Ovary (tissue), 9 donors: ENCODE results near the gene NCKIPSD. TPM values are rescaled to one million over a fixed set of nuclear protein-coding genes. Genes with fewer than 3 reads are reported as not detected.

Experiments used
- DNase-seq, 5 donors: peaks; one replicate each; pipeline ENCODE4 v3.0.0-alpha.2; 2019 to 2020
- H3K27ac ChIP-seq, 2 donors: fragments of 200-600 bp; one replicate each; pipeline versions ENCODE4 v1.5.1 to v1.8.0; 2019 to 2022
- H3K27me3 ChIP-seq: fragments of 200-600 bp; one replicate; pipeline ENCODE4 v1.8.0; 2022
- H3K36me3 ChIP-seq: fragments of 200-600 bp; sonication (generic); one replicate; pipeline ENCODE4 v1.5.1; 2019
- H3K4me1 ChIP-seq: one replicate; pipeline ENCODE4 v1.8.1; 2013; ENCODE audit warnings: mild to moderate bottlenecking, moderate library complexity; ENCODE audit not compliant: insufficient read depth
- H3K4me3 ChIP-seq: fragments of 200-600 bp; sonication (generic); one replicate; pipeline ENCODE4 v1.5.1; 2017
- H3K9me3 ChIP-seq, 2 donors: fragments of 200-600 bp in 1 of 2; sonication (generic) in 1 of 2; one replicate each; pipeline versions ENCODE4 v1.5.1 to v1.8.1; 2013 to 2019; ENCODE audit warnings: mild to moderate bottlenecking in 1 of 2, moderate library complexity in 1 of 2
- EP300 ChIP-seq: sonication (generic); formaldehyde crosslinking; IDR thresholded peaks from one replicate; pipeline ENCODE4 v1.6.1; 2017; ENCODE audit warnings: antibody characterized with exemption
- POLR2A ChIP-seq: fragments of 450-650 bp; IDR thresholded peaks from one replicate; pipeline ENCODE4 v1.6.1; 2017; ENCODE audit warnings: antibody characterized with exemption, mild to moderate bottlenecking, moderate library complexity
- WGBS, 3 donors: extraction: QIAGEN DNeasy Blood & Tissue Kit in 1 of 3; methylation state at CpG; one replicate each; pipeline versions ENCODE4 v1.1.5 to v1.1.7; 2013 to 2017; 5-methylcytosine and 5-hydroxymethylcytosine counted together
- intact Hi-C, 4 donors: fragments of 100-400 bp; cut with DNase I; formaldehyde crosslinking; loops; one replicate each; pipeline versions ENCODE4 v1.11.0 to v1.15.1; 2022 to 2023
- polyA plus RNA-seq, 2 donors: library from polyadenylated mRNA; stranded (reverse); fragments of 200-250 nt in 1 of 2; fragments of 350-450 nt in 1 of 2; fragmentation: Illumina TruSeq in 1 of 2; extraction: RNeasy Lipid Tissue Mini Kit (QIAGEN cat#74804) in 1 of 2; gene quantifications; one replicate each; pipeline ENCODE4 v1.2.3, GENCODE V29; 2013 to 2014
- total RNA-seq, 7 donors: library from RNA; depleted of rRNA in 2 of 7; stranded (reverse); fragments of >200 nt in 2 of 7; fragmentation: NEBNext Ultra II Directional in 3 of 7; extraction: Animal tissue kit (Norgen Biotek cat#: 25700) in 3 of 7; gene quantifications; one replicate each; pipeline versions ENCODE4 v1.1.0 to v1.2.4, GENCODE V29; 2016 to 2023
- TF ChIP-seq, protein P1 (sequence below), 3 donors: fragments of 450-650 bp in 2 of 3; fragments of 200-600 bp in 1 of 3; IDR thresholded peaks; one replicate each; pipeline versions ENCODE4 v1.5.1 to v1.8.0; 2016 to 2022; ENCODE audit warnings: antibody characterized with exemption in 3 of 3, mild to moderate bottlenecking in 1 of 3
- donor health status: DM: no; HTN: no; CAD: no; lungs with moderate emphysema.
- donor health status: DM: no; HTN: no; CAD: no.
- donor health status: Bipolar disorder and iron deficiency.
- donor health status: DM: yes; HTN: yes; CAD: no.
- donor health status: DM: no; HTN: no; CAD: no.
- donor health status: DM: yes; HTN: yes; CAD: no.

Gene NCKIPSD
- total and polyA plus RNA-seq, 9 donors, result 8.0 to 58.6 (median 34.0) TPM

DNA sequence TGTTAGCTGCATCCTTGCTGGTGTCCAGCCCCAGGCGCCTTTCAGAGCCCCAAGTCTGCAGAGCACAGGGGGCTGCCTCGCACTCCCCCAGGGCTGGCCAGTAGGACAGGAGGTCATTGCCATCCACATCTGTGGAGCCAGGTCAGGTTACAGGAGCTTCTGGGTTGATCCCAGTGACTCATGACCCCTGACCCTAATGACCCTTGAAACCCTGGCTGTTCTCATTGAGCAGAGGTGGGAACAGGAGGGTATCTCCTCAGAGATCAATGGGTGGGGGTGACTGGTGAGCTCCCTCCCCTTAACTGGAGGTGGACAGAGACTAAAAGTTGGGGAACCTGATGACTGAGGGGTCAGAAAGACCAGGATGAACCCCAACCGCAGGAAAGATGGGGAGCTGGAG, 44.3 kb downstream of the NCKIPSD start:
- no peaks in the 10 kb centered on the region for H3K36me3 ChIP-seq
- no peaks in the 10 kb centered on the region for H3K9me3 ChIP-seq
- no peak overlapping the region for H3K27ac ChIP-seq
- 89 to 95% (median 93%) methylated on average over 3 of the region's 3 CpGs for WGBS, 3 donors
- no peaks in the 10 kb centered on the region for H3K27me3 ChIP-seq
- TF ChIP-seq, protein P1, sequence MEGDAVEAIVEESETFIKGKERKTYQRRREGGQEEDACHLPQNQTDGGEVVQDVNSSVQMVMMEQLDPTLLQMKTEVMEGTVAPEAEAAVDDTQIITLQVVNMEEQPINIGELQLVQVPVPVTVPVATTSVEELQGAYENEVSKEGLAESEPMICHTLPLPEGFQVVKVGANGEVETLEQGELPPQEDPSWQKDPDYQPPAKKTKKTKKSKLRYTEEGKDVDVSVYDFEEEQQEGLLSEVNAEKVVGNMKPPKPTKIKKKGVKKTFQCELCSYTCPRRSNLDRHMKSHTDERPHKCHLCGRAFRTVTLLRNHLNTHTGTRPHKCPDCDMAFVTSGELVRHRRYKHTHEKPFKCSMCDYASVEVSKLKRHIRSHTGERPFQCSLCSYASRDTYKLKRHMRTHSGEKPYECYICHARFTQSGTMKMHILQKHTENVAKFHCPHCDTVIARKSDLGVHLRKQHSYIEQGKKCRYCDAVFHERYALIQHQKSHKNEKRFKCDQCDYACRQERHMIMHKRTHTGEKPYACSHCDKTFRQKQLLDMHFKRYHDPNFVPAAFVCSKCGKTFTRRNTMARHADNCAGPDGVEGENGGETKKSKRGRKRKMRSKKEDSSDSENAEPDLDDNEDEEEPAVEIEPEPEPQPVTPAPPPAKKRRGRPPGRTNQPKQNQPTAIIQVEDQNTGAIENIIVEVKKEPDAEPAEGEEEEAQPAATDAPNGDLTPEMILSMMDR (IDR thresholded peaks at IDR 0.05), result no peak
- no peak for TF ChIP-seq POLR2A
- no peak for TF ChIP-seq EP300
- DNase-seq, result no peak
- no peak overlapping the region for H3K4me3 ChIP-seq
- intact Hi-C loops, result no loop called here
- no peaks in the 10 kb centered on the region for H3K4me1 ChIP-seq

DNA sequence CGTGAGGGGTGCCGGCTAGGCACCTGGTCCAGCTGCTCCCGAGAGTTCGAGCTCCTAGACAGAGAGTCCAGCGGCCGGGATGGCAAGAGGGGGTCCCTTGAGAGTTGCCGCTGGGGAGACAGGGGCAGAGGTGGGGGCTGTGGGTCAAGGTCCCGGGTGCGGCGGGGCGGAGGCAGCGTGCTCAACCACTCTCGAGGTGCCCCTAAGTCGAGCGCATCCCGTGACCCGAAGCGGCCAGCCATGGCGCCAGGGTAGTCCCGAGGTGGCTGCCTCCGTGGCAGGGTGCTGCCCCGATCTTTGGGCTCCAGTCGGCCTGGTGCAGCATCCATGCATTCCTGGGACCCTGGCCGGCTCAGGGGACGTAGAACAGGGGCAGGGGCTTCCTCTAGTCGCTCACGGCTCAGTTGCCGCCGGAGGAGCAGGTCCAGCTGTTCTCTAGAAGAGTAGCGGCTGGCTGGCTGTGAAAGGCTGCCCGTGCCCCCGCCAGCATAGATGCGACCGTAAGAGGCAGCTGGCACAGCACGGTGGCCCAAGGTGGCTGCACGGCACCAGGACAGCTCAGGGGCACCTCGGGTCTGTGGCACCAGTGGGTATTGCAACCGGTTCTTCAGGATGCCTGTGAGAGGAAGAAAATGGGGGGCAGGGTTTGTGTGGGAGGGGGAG, 45.6 kb downstream of the NCKIPSD start:
- Histone ChIP-seq H3K27me3 (no peaks in the 10 kb centered on the region), H3K36me3 (no peaks in the 10 kb centered on the region), H3K4me1 (peaks cover 3% of the 10 kb centered on the region), H3K4me3 (no peak overlapping the region), H3K27ac (no peak overlapping the region), H3K9me3 (no peaks in the 10 kb centered on the region)
- 84 to 91% (median 88%) methylated on average over 23 to 38 of the region's 38 CpGs for WGBS, 3 donors
- no peak for TF ChIP-seq EP300
- TF ChIP-seq, protein P1 (IDR thresholded peaks at IDR 0.05), result no peak
- no peak for TF ChIP-seq POLR2A
- DNase-seq, result no peak
- intact Hi-C loops, result no loop called here

DNA sequence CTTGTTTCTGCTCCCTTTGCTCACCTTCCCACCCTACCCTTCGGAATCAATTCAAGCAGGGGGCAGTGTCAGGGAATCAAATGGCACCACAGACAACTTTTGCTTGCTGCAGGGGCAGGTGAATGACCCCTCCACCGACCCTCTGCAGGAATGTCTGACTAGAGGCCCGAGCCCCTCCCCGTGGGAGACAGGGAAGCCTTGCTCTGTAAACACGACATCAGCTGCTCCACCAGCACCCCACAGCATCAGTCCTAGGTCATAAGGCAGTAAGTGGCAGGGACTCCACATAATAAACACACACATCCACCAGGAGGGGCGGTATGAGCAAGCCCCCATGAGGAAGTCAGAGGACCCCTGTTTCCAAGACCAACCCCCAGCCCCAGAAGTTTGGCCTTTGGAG, 48.4 kb downstream of the NCKIPSD start:
- no peak for DNase-seq
- no peak overlapping the region for H3K4me3 ChIP-seq
- WGBS, 3 donors, result 51 to 60% (median 56%) methylated on average over 6 of the region's 6 CpGs
- H3K27me3 ChIP-seq, result no peaks in the 10 kb centered on the region
- H3K27ac ChIP-seq, result no peak overlapping the region
- TF ChIP-seq EP300 (no peak), POLR2A (no peak)
- TF ChIP-seq, protein P1 (IDR thresholded peaks at IDR 0.05), result no peak
- intact Hi-C loops, result no loop called here
- H3K9me3 ChIP-seq, result no peaks in the 10 kb centered on the region
- H3K36me3 ChIP-seq, result no peaks in the 10 kb centered on the region
- peaks cover 3% of the 10 kb centered on the region for H3K4me1 ChIP-seq

DNA sequence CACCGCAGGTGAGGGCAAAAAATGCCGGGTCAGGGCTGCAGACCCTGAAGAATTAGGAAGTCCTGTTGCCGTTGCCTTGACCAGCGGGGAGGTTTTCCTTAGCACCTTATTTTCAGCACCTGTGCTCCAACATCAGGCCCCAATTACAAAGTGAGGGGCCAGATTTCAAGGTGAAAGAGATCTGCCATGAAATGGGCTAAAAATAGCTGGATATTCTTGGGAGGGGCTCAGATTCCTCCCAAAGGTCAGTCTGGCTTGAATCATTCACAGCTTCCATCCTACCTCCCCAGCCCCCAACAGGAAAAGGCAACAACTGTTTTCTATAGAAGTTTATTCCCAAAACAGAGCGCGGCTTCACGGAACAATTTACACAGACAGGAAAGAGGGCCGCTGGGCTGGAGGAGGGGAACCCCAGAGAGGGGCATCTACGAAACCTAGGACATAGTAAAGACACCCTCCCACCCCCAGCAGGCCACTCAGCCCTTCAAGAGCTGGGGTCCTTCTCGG, 49.5 kb downstream of the NCKIPSD start:
- Histone ChIP-seq H3K27ac (no peak overlapping the region), H3K4me3 (peak overlapping the region; percentile 65), H3K36me3 (no peaks in the 10 kb centered on the region), H3K27me3 (no peaks in the 10 kb centered on the region), H3K9me3 (no peaks in the 10 kb centered on the region), H3K4me1 (peaks cover 3% of the 10 kb centered on the region)
- TF ChIP-seq EP300, result no peak
- no peak for TF ChIP-seq POLR2A
- TF ChIP-seq, protein P1 (IDR thresholded peaks at IDR 0.05), result no peak
- 32 to 45% (median 41%) methylated on average over 10 of the region's 10 CpGs for WGBS, 3 donors
- no peak for DNase-seq
- intact Hi-C loops, result no loop called here
